Measurements from ENCODE around the gene MAP3K10. TPM values are rescaled to one million over a fixed set of nuclear protein-coding genes. Genes with fewer than 3 reads are reported as not detected.

Gene MAP3K10
- total RNA-seq, 1 experiment from 2014 or later: 11.2 TPM

- Histone ChIP-seq H2AFZ (ENCODE audit: low read length) (no peak overlapping the region), H3K9me2 (replicated peaks; ENCODE audit: low read length) (no peaks in the 10 kb centered on the region), H3K4me3 (ENCODE audit: low read length) (no peak overlapping the region), H3K4me1 (ENCODE audit: insufficient read depth, low read length) (peaks cover under 1% of the 10 kb centered on the region; the same call in 1 of the 2 replicates), H3K9me3 (ENCODE audit: low read length) (no peaks in the 10 kb centered on the region), H3K9ac (ENCODE audit: low read length) (no peak overlapping the region), H3K79me2 (ENCODE audit: low read length) (no peaks in the 10 kb centered on the region), H3K4me2 (ENCODE audit: low read length) (no peak overlapping the region), H3F3A (ENCODE audit: low read length, unreplicated experiment) (no peaks in the 10 kb centered on the region), H3K27ac (ENCODE audit: low read length) (no peak overlapping the region), H3K27me3 (ENCODE audit: low read length) (no peaks in the 10 kb centered on the region), H3K36me3 (ENCODE audit: low read depth, low read length) (no peaks in the 10 kb centered on the region; the same call in 1 of the 2 replicates), H4K20me1 (ENCODE audit: low read length) (no peaks in the 10 kb centered on the region)
- intact Hi-C loops (cut with micrococcal nuclease): no loop called here
- CTCF ChIA-PET: no interaction called here
- no TSS peak for BruUV-seq (replicated peaks)
- POLR2A ChIA-PET (ENCODE audit: unreplicated experiment): no interaction called here
- no peak for DNase-seq
- no peak for ATAC-seq
- TF ChIP-seq CTCF (conservative IDR thresholded peaks at IDR 0.05; ENCODE audit: low read depth, low read length): no peak
These were observed 60.8 kb downstream of the MAP3K10 start for GRCh38 chr19:40251991-40252390.

- TSS peak; percentile 25 for BruUV-seq (replicated peaks)
- H3F3A ChIP-seq (ENCODE audit: low read length, unreplicated experiment): no peaks in the 10 kb centered on the region
- no peaks in the 10 kb centered on the region; the same call in 1 of the 2 replicates for H3K36me3 ChIP-seq (ENCODE audit: low read depth, low read length)
- no peak overlapping the region for H3K9ac ChIP-seq (ENCODE audit: low read length)
- no peaks in the 10 kb centered on the region for H3K27me3 ChIP-seq (ENCODE audit: low read length)
- intact Hi-C loops (cut with micrococcal nuclease): no loop called here
- H3K9me2 ChIP-seq (replicated peaks; ENCODE audit: low read length): no peaks in the 10 kb centered on the region
- H4K20me1 ChIP-seq (ENCODE audit: low read length): no peaks in the 10 kb centered on the region
- ATAC-seq (no peak), DNase-seq (no peak)
- no peaks in the 10 kb centered on the region for H3K79me2 ChIP-seq (ENCODE audit: low read length)
- H3K4me1 ChIP-seq (ENCODE audit: insufficient read depth, low read length): peaks cover 4% of the 10 kb centered on the region; the same call in 1 of the 2 replicates
- POLR2A ChIA-PET (ENCODE audit: unreplicated experiment): no interaction called here
- CTCF ChIA-PET: no interaction called here
- H3K4me2 ChIP-seq (ENCODE audit: low read length): no peak overlapping the region
- no peak overlapping the region for H3K27ac ChIP-seq (ENCODE audit: low read length)
- no peak for TF ChIP-seq EZH2 (IDR thresholded peaks at IDR 0.05; ENCODE audit: low read length, unreplicated experiment)
- TF ChIP-seq EZH2phosphoT487 (IDR thresholded peaks at IDR 0.05; ENCODE audit: borderline replicate concordance, low read length): no peak
- TF ChIP-seq CTCF (conservative IDR thresholded peaks at IDR 0.05; ENCODE audit: low read depth, low read length): no peak
- H3K9me3 ChIP-seq (ENCODE audit: low read length): no peaks in the 10 kb centered on the region
- H3K4me3 ChIP-seq (ENCODE audit: low read length): no peak overlapping the region
- H2AFZ ChIP-seq (ENCODE audit: low read length): no peak overlapping the region
These were observed 61.2 kb downstream of the MAP3K10 start for GRCh38 chr19:40252395-40252794.

GRCh38 chr19:40253611-40254092 is 62.4 kb downstream of the MAP3K10 start:
- BruUV-seq (replicated peaks): no TSS peak
- no peak overlapping the region for H3K4me3 ChIP-seq (ENCODE audit: low read length)
- CTCF ChIA-PET: no interaction called here

More at GRCh38 chr19:40253611-40254092, 62.4 kb downstream of the MAP3K10 start:
- no peak overlapping the region for H3K27ac ChIP-seq (ENCODE audit: low read length)
- H3F3A ChIP-seq (ENCODE audit: low read length, unreplicated experiment): no peaks in the 10 kb centered on the region
- no peak overlapping the region for H3K9ac ChIP-seq (ENCODE audit: low read length)
- H3K9me2 ChIP-seq (replicated peaks; ENCODE audit: low read length): no peaks in the 10 kb centered on the region
- ATAC-seq: no peak
- H3K4me1 ChIP-seq (ENCODE audit: insufficient read depth, low read length): peaks cover 7% of the 10 kb centered on the region; the same call in 1 of the 2 replicates
- H3K27me3 ChIP-seq (ENCODE audit: low read length): no peaks in the 10 kb centered on the region
- intact Hi-C loops (cut with micrococcal nuclease): no loop called here
- no peaks in the 10 kb centered on the region; the same call in 1 of the 2 replicates for H3K36me3 ChIP-seq (ENCODE audit: low read depth, low read length)
- peaks cover 6% of the 10 kb centered on the region; the same call in 1 of the 2 replicates for H3K79me2 ChIP-seq (ENCODE audit: low read length)
- no peak overlapping the region for H3K4me2 ChIP-seq (ENCODE audit: low read length)
- no peaks in the 10 kb centered on the region for H4K20me1 ChIP-seq (ENCODE audit: low read length)
- POLR2A ChIA-PET (ENCODE audit: unreplicated experiment): no interaction called here
- no peak overlapping the region for H2AFZ ChIP-seq (ENCODE audit: low read length)
- TF ChIP-seq CTCF (conservative IDR thresholded peaks at IDR 0.05; ENCODE audit: low read depth, low read length) (no peak), EZH2 (IDR thresholded peaks at IDR 0.05; ENCODE audit: low read length, unreplicated experiment) (no peak), EZH2phosphoT487 (IDR thresholded peaks at IDR 0.05; ENCODE audit: borderline replicate concordance, low read length) (no peak)
- H3K9me3 ChIP-seq (ENCODE audit: low read length): no peaks in the 10 kb centered on the region
- no peak for DNase-seq
